A549 (cell line): ENCODE results near the gene OSTF1. TPM values are rescaled to one million over a fixed set of nuclear protein-coding genes. Genes with fewer than 3 reads are reported as not detected.

Experiments used
- ATAC-seq, 2 experiments: fragments of 200-7000 bp in 1 of 2; fragments of >200 bp in 1 of 2; cut with Nextera tagmentation in 1 of 2; cut with Tn5 transposase in 1 of 2; 3 replicates each; pipeline versions ENCODE4 v1.8.0 to v1.9.1; 2018 to 2020; ENCODE audit warnings: mild to moderate bottlenecking in 1 of 2, moderate library complexity in 1 of 2
- CTCF ChIA-PET: fragments of 300-600 bp; sonication (Branson Sonifier 250); formaldehyde crosslinking; extraction: SDS; loops from one replicate; lab custom pipeline; 2021; ENCODE audit warnings: antibody characterized with exemption, inconsistent platforms; lab: Yijun Ruan, JAX
- POLR2A ChIA-PET: fragments of 350-600 bp; formaldehyde crosslinking; extraction: SDS; loops from one replicate; lab custom pipeline; 2021; ENCODE audit warnings: antibody characterized with exemption, inconsistent platforms; lab: Yijun Ruan, JAX
- DNase-seq, 2 experiments: peaks; one replicate each; pipeline versions ENCODE4 v3.0.0 to v3.0.0-alpha.2; 2011 to 2016; ENCODE audit warnings: low read depth in 1 of 2, low spot score in 1 of 2
- FAIRE-seq: peaks from 2 replicates; lab custom pipeline; 2011; peaks lifted over from hg19 to GRCh38; lab: Jason Lieb, UNC
- H3K27ac ChIP-seq, 2 experiments: fragments of >200 bp; sonication (Bioruptor Twin); formaldehyde crosslinking; 3 replicates each; pipeline ENCODE4 v1.5.1; 2016 to 2017
- H3K4me1 ChIP-seq: fragments of >200 bp; sonication (Bioruptor Twin); formaldehyde crosslinking; 3 replicates; pipeline ENCODE4 v1.6.1; 2016
- H3K4me2 ChIP-seq: fragments of >200 bp; sonication (Bioruptor Twin); formaldehyde crosslinking; 3 replicates; pipeline ENCODE4 v1.6.1; 2016
- H3K4me3 ChIP-seq: fragments of >200 bp; sonication (Bioruptor Twin); formaldehyde crosslinking; 3 replicates; pipeline ENCODE4 v1.5.1; 2016
- H3K9me3 ChIP-seq: fragments of >200 bp; sonication (Bioruptor Twin); formaldehyde crosslinking; 3 replicates; pipeline ENCODE4 v1.6.1; 2016
- ATOH8 ChIP-seq: fragments of 250-450 bp; sonication (Bioruptor Pico); IDR thresholded peaks from 2 replicates; pipeline ENCODE4 v1.5.0; 2020; ENCODE audit warnings: low read depth, mild to moderate bottlenecking, moderate library complexity
- CHD2 ChIP-seq: fragments of 150-350 bp; IDR thresholded peaks from 2 replicates; pipeline ENCODE4 v1.6.1; 2014; ENCODE audit warnings: low read length; ENCODE audit not compliant: partially characterized antibody
- CTCF ChIP-seq: fragments of >200 bp; sonication (Bioruptor Twin); formaldehyde crosslinking; IDR thresholded peaks from 3 replicates; pipeline ENCODE4 v1.5.1; 2016
- E2F6 ChIP-seq: IDR thresholded peaks from 2 replicates; pipeline ENCODE4 v1.6.1; 2012; ENCODE audit warnings: low read depth, borderline replicate concordance
- GATA3 ChIP-seq: IDR thresholded peaks from 2 replicates; pipeline ENCODE4 v1.6.1; 2012; ENCODE audit warnings: borderline replicate concordance
- KDM5A ChIP-seq: fragments of 200-600 bp; sonication (generic); IDR thresholded peaks from 2 replicates; pipeline ENCODE4 v1.6.1; 2016; ENCODE audit warnings: antibody characterized with exemption, mild to moderate bottlenecking
- MAFK ChIP-seq: fragments of 450-650 bp; IDR thresholded peaks from 2 replicates; pipeline ENCODE4 v1.6.1; 2014; ENCODE audit not compliant: partially characterized antibody
- MYC ChIP-seq: IDR thresholded peaks from 2 replicates; pipeline ENCODE4 v1.6.1; 2012; ENCODE audit warnings: mild to moderate bottlenecking, inconsistent platforms, low read length, improper control_type of control experiment, borderline replicate concordance
- NR3C1 ChIP-seq: fragments of >200 bp; sonication (Bioruptor Twin); formaldehyde crosslinking; IDR thresholded peaks from 3 replicates; pipeline ENCODE4 v1.6.1; 2017
- PBX3 ChIP-seq: IDR thresholded peaks from 2 replicates; pipeline ENCODE4 v1.6.1; 2012
- POLR2A ChIP-seq: IDR thresholded peaks from 2 replicates; pipeline ENCODE4 v1.6.1; 2012; ENCODE audit warnings: mild to moderate bottlenecking, low read length
- RAD21 ChIP-seq, 2 experiments: fragments of >200 bp in 1 of 2; sonication (Bioruptor Twin) in 1 of 2; formaldehyde crosslinking in 1 of 2; IDR thresholded peaks in 1 of 2; conservative IDR thresholded peaks in 1 of 2; 2 replicates in 1 of 2; 3 replicates in 1 of 2; pipeline ENCODE4 v1.6.1; 2012 to 2018; ENCODE audit warnings: inconsistent platforms in 1 of 2
- RCOR1 ChIP-seq: fragments of 150-350 bp; IDR thresholded peaks from 2 replicates; pipeline ENCODE4 v1.6.1; 2014; ENCODE audit warnings: antibody characterized with exemption, low read length, low read depth
- RNF2 ChIP-seq: fragments of 200-600 bp; sonication (generic); IDR thresholded peaks from 2 replicates; pipeline ENCODE4 v1.6.1; 2016; ENCODE audit warnings: low read depth, mild to moderate bottlenecking, antibody characterized with exemption, moderate library complexity, borderline replicate concordance
- SMC3 ChIP-seq: fragments of >200 bp; sonication (Bioruptor Twin); formaldehyde crosslinking; IDR thresholded peaks from 3 replicates; pipeline ENCODE4 v1.6.1; 2018; ENCODE audit warnings: inconsistent platforms
- SREBF2 ChIP-seq: fragments of 450-650 bp; IDR thresholded peaks from 2 replicates; pipeline ENCODE4 v1.6.1; 2014; ENCODE audit warnings: mild to moderate bottlenecking, moderate library complexity
- TFCP2L1 ChIP-seq: fragments of 250-450 bp; sonication (Bioruptor Pico); IDR thresholded peaks from 2 replicates; pipeline ENCODE4 v1.5.0; 2021; ENCODE audit warnings: mild to moderate bottlenecking
- ZC3H11A ChIP-seq: fragments of 450-650 bp; IDR thresholded peaks from 2 replicates; pipeline ENCODE4 v1.6.1; 2014; ENCODE audit warnings: antibody characterized with exemption, mild to moderate bottlenecking
- WGBS: methylation state at CpG from one replicate; pipeline ENCODE4 v1.1.6; 2017; ENCODE audit errors: missing lambda C conversion rate; 5-methylcytosine and 5-hydroxymethylcytosine counted together
- polyA plus RNA-seq, 4 experiments: library from polyadenylated mRNA; depleted of rRNA in 3 of 4; stranded (reverse); fragments of >200 nt; fragmentation: RNase III in 1 of 4; extraction: RNeasy Plus Mini Kit Qiagen cat#74134 plus additional on column Dnase treatment in 1 of 4; gene quantifications; 2 replicates in 3 of 4; 3 replicates in 1 of 4; pipeline ENCODE4 v1.2.3, GENCODE V29; 2011 to 2017

Gene OSTF1
- polyA plus RNA-seq, 2 of the 4 experiments (the other 2 are of a cell fraction): 12.7 to 13.3 TPM

- TF ChIP-seq MYC (no peak), PBX3 (no peak), GATA3 (no peak), RAD21 (conservative IDR thresholded peaks at IDR 0.05 in 1 of 2, IDR thresholded peaks at IDR 0.05 in 1 of 2) (no peak), NR3C1 (no peak), CHD2 (no peak), MAFK (no peak), ZC3H11A (no peak), CTCF (no peak), KDM5A (no peak)
- Histone ChIP-seq H3K4me1 (no peaks in the 10 kb centered on the region), H3K27ac (no peak overlapping the region), H3K4me2 (no peak overlapping the region), H3K9me3 (no peaks in the 10 kb centered on the region), H3K4me3 (no peak overlapping the region)
- DNase-seq (no peak), FAIRE-seq (no peak), ATAC-seq (no peak; a peak in 2 of 6 replicates)
- 61% methylated on average over 5 of the region's 5 CpGs for WGBS
- ChIA-PET POLR2A (no interaction called here), CTCF (no interaction called here)
These were observed 22.8 kb downstream of the OSTF1 start for GRCh38 chr9:75111019-75111622.

- ATAC-seq (no peak), DNase-seq (no peak), FAIRE-seq (no peak)
- Histone ChIP-seq H3K4me1 (no peaks in the 10 kb centered on the region), H3K9me3 (no peaks in the 10 kb centered on the region), H3K27ac (no peak overlapping the region), H3K4me3 (no peak overlapping the region), H3K4me2 (no peak overlapping the region)
- 81% methylated on average over 4 of the region's 4 CpGs for WGBS
- ChIA-PET POLR2A (no interaction called here), CTCF (no interaction called here)
- TF ChIP-seq RNF2 (no peak), RAD21 (conservative IDR thresholded peaks at IDR 0.05 in 1 of 2, IDR thresholded peaks at IDR 0.05 in 1 of 2) (no peak)
These were observed 24.5 kb downstream of the OSTF1 start for GRCh38 chr9:75112789-75113188.

GRCh38 chr9:75116306-75116705 is 28.0 kb downstream of the OSTF1 start:
- Histone ChIP-seq H3K4me2 (no peak overlapping the region), H3K27ac (no peak overlapping the region), H3K4me3 (no peak overlapping the region), H3K9me3 (no peaks in the 10 kb centered on the region), H3K4me1 (no peaks in the 10 kb centered on the region)
- no peak for TF ChIP-seq E2F6
- no peak for TF ChIP-seq PBX3
- TF ChIP-seq ATOH8: no peak
- TF ChIP-seq SMC3: no peak
- TF ChIP-seq POLR2A: no peak
- no peak for TF ChIP-seq NR3C1
- no peak for TF ChIP-seq RCOR1
- no peak for TF ChIP-seq SREBF2
- no peak for TF ChIP-seq TFCP2L1 (CRISPR knock-in tag)
- POLR2A ChIA-PET: no interaction called here
- 80% methylated on average over 4 of the region's 4 CpGs for WGBS
- CTCF ChIA-PET: no interaction called here
- DNase-seq (no peak), ATAC-seq (no peak), FAIRE-seq (no peak)
